OCI-LY1 (cell line): Measurements from ENCODE around the gene PDZD2.
"Not testable (repeated sequence)": the region's sequence is repeated elsewhere in the genome, so short reads cannot be mapped to it uniquely, and the experiment has no call there.

Source experiments
- H2AFZ ChIP-seq: fragments of 200-600 bp; sonication (generic), shearing (Covaris generic); 2 replicates; pipeline ENCODE4 v1.6.0; 2014; ENCODE audit warnings: antibody characterized with exemption, mild to moderate bottlenecking, low read length
- H3F3A ChIP-seq: fragments of 200-600 bp; sonication (generic), shearing (Covaris generic); 2 replicates; pipeline ENCODE4 v1.6.0; 2014; ENCODE audit warnings: mild to moderate bottlenecking, antibody characterized with exemption, low read length, moderate library complexity; ENCODE audit not compliant: insufficient read depth
- H3K27ac ChIP-seq: fragments of 200-600 bp; sonication (generic); 2 replicates; pipeline ENCODE4 v1.5.1; 2014; ENCODE audit warnings: low read length, mixed run types, mild to moderate bottlenecking, low read depth; ENCODE audit not compliant: poor library complexity, severe bottlenecking
- H3K27me3 ChIP-seq: fragments of 200-600 bp; sonication (generic); 2 replicates; pipeline ENCODE4 v1.6.0; 2014; ENCODE audit warnings: antibody characterized with exemption, mild to moderate bottlenecking, low read length, moderate library complexity; ENCODE audit not compliant: insufficient read depth
- H3K36me3 ChIP-seq: fragments of 200-600 bp; sonication (generic); 2 replicates; pipeline ENCODE4 v1.6.1; 2014; ENCODE audit warnings: mild to moderate bottlenecking, antibody characterized with exemption, low read length, moderate library complexity, mixed read lengths; ENCODE audit not compliant: insufficient read depth
- H3K4me1 ChIP-seq: fragments of 200-600 bp; sonication (generic); 2 replicates; pipeline ENCODE4 v1.5.1; 2014; ENCODE audit warnings: mild to moderate bottlenecking, low read length, moderate library complexity; ENCODE audit not compliant: insufficient read depth, severe bottlenecking
- H3K4me2 ChIP-seq: fragments of 200-600 bp; sonication (generic), shearing (Covaris generic); 2 replicates; pipeline ENCODE4 v1.6.1; 2014; ENCODE audit warnings: low read length
- H3K4me3 ChIP-seq: fragments of 200-600 bp; sonication (generic); 2 replicates; pipeline ENCODE4 v1.5.1; 2014; ENCODE audit warnings: low read length, low read depth, mild to moderate bottlenecking, mixed read lengths; ENCODE audit not compliant: poor library complexity, severe bottlenecking
- H3K79me2 ChIP-seq: fragments of 200-600 bp; shearing (Covaris generic); 2 replicates; pipeline ENCODE4 v1.6.1; 2016; ENCODE audit warnings: mixed run types, low read length, mixed read lengths; ENCODE audit not compliant: insufficient read depth
- H3K9ac ChIP-seq: fragments of 200-600 bp; sonication (generic), shearing (Covaris generic); 2 replicates; pipeline ENCODE4 v1.6.1; 2014; ENCODE audit warnings: mild to moderate bottlenecking, low read length, mixed read lengths
- H3K9me2 ChIP-seq: fragments of 200-600 bp; sonication (generic), shearing (Covaris generic); 2 replicates; pipeline ENCODE4 v1.6.1; 2014; ENCODE audit warnings: low read depth, mild to moderate bottlenecking, low read length, mixed read lengths
- H3K9me3 ChIP-seq: fragments of 200-600 bp; shearing (Covaris generic); 2 replicates; pipeline ENCODE4 v1.6.1; 2014; ENCODE audit warnings: low read length, mixed read lengths
- H4K20me1 ChIP-seq: fragments of 200-600 bp; sonication (generic), shearing (Covaris generic); 2 replicates; pipeline ENCODE4 v1.6.0; 2016; ENCODE audit warnings: mild to moderate bottlenecking, low read length; ENCODE audit not compliant: insufficient read depth
- EZH2 ChIP-seq: fragments of 200-600 bp; sonication (generic), shearing (Covaris generic); IDR thresholded peaks from 2 replicates; pipeline ENCODE4 v1.8.0; 2017; ENCODE audit warnings: borderline replicate concordance, mixed run types, mild to moderate bottlenecking, antibody characterized with exemption, low read length, moderate library complexity, mixed read lengths
- TF ChIP-seq, protein P1 (sequence below): fragments of 200-600 bp; sonication (generic), shearing (Covaris generic); IDR thresholded peaks from 2 replicates; pipeline ENCODE4 v1.5.1; 2017; ENCODE audit warnings: mild to moderate bottlenecking, antibody characterized with exemption, low read length, moderate library complexity, mixed read lengths

The PDZD2 gene

DNA sequence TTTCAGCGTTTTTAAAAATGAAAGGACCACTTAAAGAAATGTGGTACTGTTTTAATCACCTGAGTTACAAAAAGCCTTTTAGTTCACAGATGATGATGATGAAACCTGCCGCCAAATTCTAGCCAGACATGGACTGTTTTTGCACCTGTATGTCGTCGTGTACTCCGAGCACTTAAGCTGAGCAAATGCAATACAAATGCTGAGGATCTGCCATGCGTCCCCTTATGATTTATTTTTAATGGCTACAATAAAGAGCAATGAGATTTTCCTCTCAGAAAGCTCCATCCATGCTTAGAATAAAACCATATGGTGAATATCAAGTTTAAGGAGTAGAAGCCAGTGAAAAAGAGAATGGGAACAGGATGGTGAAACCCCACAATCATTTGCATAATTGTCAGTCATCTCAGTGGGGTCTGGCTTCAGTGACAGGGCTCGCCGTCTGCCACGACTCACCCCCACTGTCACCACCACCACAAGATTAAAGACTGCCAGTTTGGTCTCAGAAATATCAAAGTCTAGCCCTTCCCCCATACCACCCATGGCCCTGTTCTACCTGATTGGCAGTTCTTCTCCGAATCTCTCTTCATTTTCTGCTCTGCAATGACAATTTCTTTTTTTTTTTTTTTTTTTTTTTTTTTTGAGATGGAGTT is 375.3 kb downstream of the PDZD2 start:
- H3K27me3 ChIP-seq = no peaks in the 10 kb centered on the region
- H4K20me1 ChIP-seq = no peaks in the 10 kb centered on the region
- H3K9ac ChIP-seq = peak overlapping the region; percentile 63
- H3K9me2 ChIP-seq = no peaks in the 10 kb centered on the region
- H3K9me3 ChIP-seq = no peaks in the 10 kb centered on the region
- peak overlapping the region; percentile 57 for H3K4me2 ChIP-seq
- H3F3A ChIP-seq = peaks cover 3% of the 10 kb centered on the region; the same call in 1 of the 2 replicates
- no peak overlapping the region for H2AFZ ChIP-seq
- H3K4me3 ChIP-seq = peak overlapping the region; percentile 47
- no peaks in the 10 kb centered on the region for H3K79me2 ChIP-seq
- peak overlapping the region; percentile 97 for H3K27ac ChIP-seq
- TF ChIP-seq EZH2 = no peak
- TF ChIP-seq, protein P1, sequence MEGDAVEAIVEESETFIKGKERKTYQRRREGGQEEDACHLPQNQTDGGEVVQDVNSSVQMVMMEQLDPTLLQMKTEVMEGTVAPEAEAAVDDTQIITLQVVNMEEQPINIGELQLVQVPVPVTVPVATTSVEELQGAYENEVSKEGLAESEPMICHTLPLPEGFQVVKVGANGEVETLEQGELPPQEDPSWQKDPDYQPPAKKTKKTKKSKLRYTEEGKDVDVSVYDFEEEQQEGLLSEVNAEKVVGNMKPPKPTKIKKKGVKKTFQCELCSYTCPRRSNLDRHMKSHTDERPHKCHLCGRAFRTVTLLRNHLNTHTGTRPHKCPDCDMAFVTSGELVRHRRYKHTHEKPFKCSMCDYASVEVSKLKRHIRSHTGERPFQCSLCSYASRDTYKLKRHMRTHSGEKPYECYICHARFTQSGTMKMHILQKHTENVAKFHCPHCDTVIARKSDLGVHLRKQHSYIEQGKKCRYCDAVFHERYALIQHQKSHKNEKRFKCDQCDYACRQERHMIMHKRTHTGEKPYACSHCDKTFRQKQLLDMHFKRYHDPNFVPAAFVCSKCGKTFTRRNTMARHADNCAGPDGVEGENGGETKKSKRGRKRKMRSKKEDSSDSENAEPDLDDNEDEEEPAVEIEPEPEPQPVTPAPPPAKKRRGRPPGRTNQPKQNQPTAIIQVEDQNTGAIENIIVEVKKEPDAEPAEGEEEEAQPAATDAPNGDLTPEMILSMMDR = no peak
- H3K36me3 ChIP-seq = peaks cover 11% of the 10 kb centered on the region; the same call in 1 of the 2 replicates
- peaks cover 78% of the 10 kb centered on the region for H3K4me1 ChIP-seq

DNA sequence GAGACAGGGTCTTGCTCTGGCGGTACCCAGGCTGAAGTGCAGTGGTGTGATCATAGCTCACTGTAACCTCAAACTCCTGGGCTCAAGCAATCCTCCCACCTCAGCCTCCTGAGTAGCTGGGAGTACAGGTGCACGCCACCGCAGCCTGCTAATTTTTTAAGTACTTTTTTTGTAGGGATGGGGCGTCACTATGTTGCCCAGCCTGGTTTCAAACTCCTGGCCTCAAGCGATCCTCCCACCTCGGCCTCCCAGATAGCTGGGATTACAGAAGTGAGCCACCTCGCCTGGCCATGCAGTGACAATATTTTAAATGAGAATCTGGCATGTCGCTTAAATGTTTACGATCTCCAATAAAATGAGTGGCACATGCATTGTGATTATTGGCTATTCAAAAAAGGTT is 376.3 kb downstream of the PDZD2 start:
- H3K4me2 ChIP-seq = peak overlapping the region; percentile 57; the same call in 1 of the 2 replicates

DNA sequence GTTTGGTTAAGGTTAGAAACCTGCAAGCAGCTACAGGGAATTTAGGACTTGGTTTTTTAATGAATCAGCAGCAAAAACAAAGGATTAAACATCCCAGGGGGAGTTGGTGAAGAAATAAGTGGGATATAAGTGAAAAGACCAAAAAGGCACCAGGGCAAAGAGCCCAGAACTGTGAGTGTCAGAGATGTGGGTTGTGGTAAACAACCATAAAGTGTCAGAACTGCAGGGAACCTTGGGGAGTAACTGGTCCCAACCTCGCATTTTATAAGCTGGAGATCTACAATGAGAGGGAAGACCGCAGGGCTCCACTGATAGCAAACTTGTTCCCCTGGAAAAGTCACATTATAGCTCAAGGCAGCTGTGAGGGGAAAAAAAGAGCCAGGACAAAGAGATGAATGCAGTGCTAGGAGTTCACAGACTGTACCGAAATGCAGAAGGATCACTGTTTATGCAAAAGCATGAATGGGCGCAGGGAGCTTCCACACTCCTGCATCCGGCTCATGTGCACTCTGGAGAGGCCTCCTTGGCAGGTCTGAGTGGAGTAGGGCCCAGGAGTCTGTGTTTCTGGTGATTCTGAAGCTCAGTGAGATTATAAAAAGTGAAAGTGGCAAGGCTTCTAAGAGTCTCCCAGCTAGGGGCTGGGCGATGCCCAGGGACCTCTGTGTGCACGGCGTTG is 378.9 kb downstream of the PDZD2 start:
- H3K9ac ChIP-seq = peak overlapping the region; percentile 64
- H3F3A ChIP-seq = peaks cover 3% of the 10 kb centered on the region; the same call in 1 of the 2 replicates
- no peak overlapping the region for H2AFZ ChIP-seq
- H3K9me2 ChIP-seq = no peaks in the 10 kb centered on the region
- peaks cover 11% of the 10 kb centered on the region; the same call in 1 of the 2 replicates for H3K36me3 ChIP-seq
- H3K27me3 ChIP-seq = no peaks in the 10 kb centered on the region
- H3K9me3 ChIP-seq = no peaks in the 10 kb centered on the region
- peak overlapping the region; percentile 97 for H3K27ac ChIP-seq
- TF ChIP-seq, protein P1 = no peak
- TF ChIP-seq EZH2 = no peak
- no peaks in the 10 kb centered on the region for H4K20me1 ChIP-seq
- no peaks in the 10 kb centered on the region for H3K79me2 ChIP-seq
- H3K4me1 ChIP-seq = peaks cover 95% of the 10 kb centered on the region
- H3K4me2 ChIP-seq = peak overlapping the region; percentile 78
- peak overlapping the region; percentile 49 for H3K4me3 ChIP-seq

More for the DNA sequence above, 376.3 kb downstream of the PDZD2 start:
- not testable (repeated sequence) for H2AFZ ChIP-seq, H4K20me1 ChIP-seq, H3K9me2 ChIP-seq, H3F3A ChIP-seq, H3K9me3 ChIP-seq, H3K4me3 ChIP-seq, H3K9ac ChIP-seq, H3K27me3 ChIP-seq, H3K79me2 ChIP-seq
- H3K27ac ChIP-seq = peak overlapping the region; percentile 97
- H3K4me1 ChIP-seq = peaks cover 88% of the 10 kb centered on the region
- H3K36me3 ChIP-seq = peaks cover 11% of the 10 kb centered on the region; the same call in 1 of the 2 replicates
